Testis (tissue), 3 donors: ENCODE data around the gene FNDC8. TPM values are rescaled to one million over a fixed set of nuclear protein-coding genes. Genes with fewer than 3 reads are reported as not detected.

Source experiments
- DNase-seq: peaks from one replicate; pipeline ENCODE4 v3.0.0-alpha.2; 2019
- H3K27ac ChIP-seq, 2 donors: fragments of 200-600 bp; sonication (generic); one replicate each; pipeline ENCODE4 v1.5.1; 2019
- H3K27me3 ChIP-seq: fragments of 200-600 bp; sonication (generic); one replicate; pipeline ENCODE4 v1.5.1; 2019
- H3K36me3 ChIP-seq: fragments of 200-600 bp; sonication (generic); one replicate; pipeline ENCODE4 v1.5.1; 2017; ENCODE audit warnings: low read depth; ENCODE audit errors: missing control alignments
- H3K4me1 ChIP-seq: fragments of 200-600 bp; sonication (generic); one replicate; pipeline ENCODE4 v1.5.1; 2019
- H3K4me3 ChIP-seq, 2 donors: fragments of 200-600 bp; sonication (generic); one replicate each; pipeline ENCODE4 v1.5.1; 2017 to 2019
- H3K9me3 ChIP-seq: fragments of 200-600 bp; sonication (generic); one replicate; pipeline ENCODE4 v1.5.1; 2017
- CTCF ChIP-seq, 3 experiments: fragments of 450-650 bp in 2 of 3; fragments of 200-600 bp in 1 of 3; sonication (generic) in 1 of 3; IDR thresholded peaks; one replicate each; pipeline ENCODE4 v1.5.1; 2016 to 2019; ENCODE audit warnings: antibody characterized with exemption in 3 of 3, mild to moderate bottlenecking in 2 of 3, moderate library complexity in 1 of 3
- POLR2A ChIP-seq: fragments of 450-650 bp; IDR thresholded peaks from one replicate; pipeline ENCODE4 v1.6.1; 2017; ENCODE audit warnings: antibody characterized with exemption, mild to moderate bottlenecking, moderate library complexity
- WGBS, 2 donors: methylation state at CpG; one replicate each; pipeline ENCODE4 v1.1.5; 2018; 5-methylcytosine and 5-hydroxymethylcytosine counted together
- intact Hi-C: fragments of 100-400 bp; cut with DNase I; formaldehyde crosslinking; loops from one replicate; pipeline ENCODE4 v1.15.1; 2023; ENCODE audit warnings: low total_unique reads
- polyA plus RNA-seq: library from polyadenylated mRNA; stranded (reverse); fragments of 350-450 nt; fragmentation: Illumina TruSeq; extraction: RNeasy Lipid Tissue Mini Kit (QIAGEN cat#74804); gene quantifications from one replicate; pipeline ENCODE4 v1.2.3, GENCODE V29; 2014; ENCODE audit warnings: low read depth, low replicate concordance; ENCODE audit not compliant: insufficient read depth
- total RNA-seq, 2 donors: library from RNA; depleted of rRNA; stranded (reverse); fragments of >200 nt; gene quantifications; one replicate each; pipeline ENCODE4 v1.2.3, GENCODE V29; 2016

FNDC8 gene
- total and polyA plus RNA-seq, 3 donors from 2014 or later = 39.0 to 138 (median 120) TPM

- H3K36me3 ChIP-seq = no peaks in the 10 kb centered on the region
- WGBS, 2 donors = 75 to 77% methylated on average over 13 of the region's 13 CpGs
- no peaks in the 10 kb centered on the region for H3K4me1 ChIP-seq
- no peaks in the 10 kb centered on the region for H3K27me3 ChIP-seq
- no peak for TF ChIP-seq CTCF (IDR thresholded peaks at IDR 0.05)
- no peak for TF ChIP-seq POLR2A
- intact Hi-C loops = no loop called here
- no peaks in the 10 kb centered on the region for H3K9me3 ChIP-seq
- no peak for DNase-seq
- no peak overlapping the region for H3K4me3 ChIP-seq
- H3K27ac ChIP-seq = no peak overlapping the region
These were observed 31.2 kb downstream of the FNDC8 start for GRCh38 chr17:35152421-35153140.

- TF ChIP-seq POLR2A (no peak), CTCF (IDR thresholded peaks at IDR 0.05) (no peak)
- Histone ChIP-seq H3K27me3 (no peaks in the 10 kb centered on the region), H3K4me1 (no peaks in the 10 kb centered on the region), H3K36me3 (no peaks in the 10 kb centered on the region), H3K4me3 (no peak overlapping the region), H3K9me3 (no peaks in the 10 kb centered on the region), H3K27ac (no peak overlapping the region)
- intact Hi-C loops = no loop called here
- no peak for DNase-seq
- 81 to 86% methylated on average over 13 of the region's 13 CpGs for WGBS, 2 donors
These were observed 33.1 kb downstream of the FNDC8 start for GRCh38 chr17:35154196-35155165.

- no peaks in the 10 kb centered on the region for H3K4me1 ChIP-seq
- H3K36me3 ChIP-seq = no peaks in the 10 kb centered on the region
- no peak overlapping the region for H3K4me3 ChIP-seq
- no peak for TF ChIP-seq POLR2A
- no peak for TF ChIP-seq CTCF (IDR thresholded peaks at IDR 0.05)
- intact Hi-C loops = no loop called here
- 83 to 95% methylated on average over 7 of the region's 7 CpGs for WGBS, 2 donors
- H3K9me3 ChIP-seq = no peaks in the 10 kb centered on the region
- no peak for DNase-seq
- H3K27me3 ChIP-seq = no peaks in the 10 kb centered on the region
- H3K27ac ChIP-seq = no peak overlapping the region
These were observed 33.8 kb downstream of the FNDC8 start for GRCh38 chr17:35155246-35155645.

GRCh38 chr17:35159940-35160339, 38.5 kb downstream of the FNDC8 start:
- H3K4me3 ChIP-seq = no peak overlapping the region
- no peaks in the 10 kb centered on the region for H3K27me3 ChIP-seq
- TF ChIP-seq CTCF (IDR thresholded peaks at IDR 0.05) = no peak
- no peak for TF ChIP-seq POLR2A
- no peaks in the 10 kb centered on the region for H3K9me3 ChIP-seq
- no peak overlapping the region for H3K27ac ChIP-seq
- WGBS, 2 donors = 89 to 91% methylated on average over 2 of the region's 2 CpGs
- intact Hi-C loops = no loop called here
- H3K36me3 ChIP-seq = no peaks in the 10 kb centered on the region
- DNase-seq = no peak
- no peaks in the 10 kb centered on the region for H3K4me1 ChIP-seq
